ENCODE data around the gene EDA2R.

The EDA2R gene

GRCh38 chrX:66632473-66632872 is 6.4 kb downstream of the EDA2R start:
- no peak for TF ChIP-seq CTCF (IDR thresholded peaks at IDR 0.05; ENCODE audit: low read depth, low read length, missing control alignments)
- DNase-seq (ENCODE audit: low read depth) = no peak
- H3K4me3 ChIP-seq (ENCODE audit: low read depth, low read length) = no peak overlapping the region

GRCh38 chrX:66625525-66625924 is 13.4 kb downstream of the EDA2R start:
- DNase-seq (ENCODE audit: low read depth) = no peak
- no peak for TF ChIP-seq CTCF (IDR thresholded peaks at IDR 0.05; ENCODE audit: low read depth, low read length, missing control alignments)
- H3K4me3 ChIP-seq (ENCODE audit: low read depth, low read length) = no peak overlapping the region

- no peak for TF ChIP-seq CTCF (IDR thresholded peaks at IDR 0.05; ENCODE audit: low read depth, low read length, missing control alignments)
- no peak overlapping the region for H3K4me3 ChIP-seq (ENCODE audit: low read depth, low read length)
- no peak for DNase-seq (ENCODE audit: low read depth)
These were observed 16.7 kb downstream of the EDA2R start for GRCh38 chrX:66622209-66622608.

- no peak for TF ChIP-seq CTCF (IDR thresholded peaks at IDR 0.05; ENCODE audit: low read depth, low read length, missing control alignments)
- no peak overlapping the region for H3K4me3 ChIP-seq (ENCODE audit: low read depth, low read length)
- DNase-seq (ENCODE audit: low read depth) = no peak
These were observed 21.9 kb downstream of the EDA2R start for GRCh38 chrX:66616944-66617343.

DNA sequence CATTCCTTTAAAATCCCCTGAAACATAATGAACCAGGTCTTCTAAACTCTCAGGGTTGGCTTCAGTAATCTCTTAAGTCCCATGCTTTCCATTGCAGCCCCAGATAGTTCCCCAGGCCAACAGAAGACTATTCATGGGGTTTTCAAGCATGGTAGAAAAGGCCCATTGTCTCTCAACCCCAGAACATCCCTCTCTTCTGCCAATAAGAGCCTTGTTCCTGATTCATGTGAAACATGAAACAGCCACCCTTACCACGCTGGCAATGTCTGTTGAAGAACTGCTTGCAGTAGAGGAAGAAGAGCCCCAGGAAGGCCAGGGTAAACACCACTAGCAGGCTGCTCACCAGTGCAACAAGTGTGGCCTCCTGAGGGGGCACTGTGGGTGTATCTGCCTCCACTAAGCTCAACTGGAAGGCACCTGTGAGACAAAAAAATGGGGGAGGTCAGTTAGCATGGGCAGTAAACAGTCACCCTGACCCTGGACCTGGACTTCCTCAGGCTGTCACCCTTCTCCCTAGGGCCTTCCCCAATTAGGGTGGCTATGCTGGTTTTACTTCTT is 36.4 kb downstream of the EDA2R start:
- H3K4me3 ChIP-seq (ENCODE audit: low read depth, low read length) = no peak overlapping the region
- no peak for TF ChIP-seq CTCF (IDR thresholded peaks at IDR 0.05; ENCODE audit: low read depth, low read length, missing control alignments)
- no peak for DNase-seq (ENCODE audit: low read depth)

GRCh38 chrX:66601522-66601921 is 37.4 kb downstream of the EDA2R start:
- no peak overlapping the region for H3K4me3 ChIP-seq (ENCODE audit: low read depth, low read length)
- no peak for DNase-seq (ENCODE audit: low read depth)
- TF ChIP-seq CTCF (IDR thresholded peaks at IDR 0.05; ENCODE audit: low read depth, low read length, missing control alignments) = no peak

- DNase-seq (ENCODE audit: low read depth) = no peak
- no peak for TF ChIP-seq CTCF (IDR thresholded peaks at IDR 0.05; ENCODE audit: low read depth, low read length, missing control alignments)
- no peak overlapping the region for H3K4me3 ChIP-seq (ENCODE audit: low read depth, low read length)
These were observed 59.7 kb downstream of the EDA2R start for GRCh38 chrX:66579219-66579618.

Measured in GM12864 (cell line).